Measurements from ENCODE around the gene PARD3B.

The PARD3B gene

GRCh38 chr2:204573221-204573620 lies 27.9 kb downstream of the PARD3B start:
- no peak for DNase-seq (ENCODE audit: low read depth)
- no peak for TF ChIP-seq CTCF (IDR thresholded peaks at IDR 0.05; ENCODE audit: control insufficient read depth, extremely low read depth, insufficient read depth)

GRCh38 chr2:204574486-204574885 lies 29.2 kb downstream of the PARD3B start:
- no peak for DNase-seq (ENCODE audit: low read depth)
- TF ChIP-seq CTCF (IDR thresholded peaks at IDR 0.05; ENCODE audit: control insufficient read depth, extremely low read depth, insufficient read depth), result no peak
- H3K4me3 ChIP-seq (ENCODE audit: low read depth, low read length), result no peak overlapping the region

More at GRCh38 chr2:204573221-204573620, 27.9 kb downstream of the PARD3B start:
- no peak overlapping the region for H3K4me3 ChIP-seq (ENCODE audit: low read depth, low read length)

GRCh38 chr2:204575463-204575862 lies 30.2 kb downstream of the PARD3B start:
- TF ChIP-seq CTCF (IDR thresholded peaks at IDR 0.05; ENCODE audit: control insufficient read depth, extremely low read depth, insufficient read depth), result no peak
- H3K4me3 ChIP-seq (ENCODE audit: low read depth, low read length), result no peak overlapping the region
- DNase-seq (ENCODE audit: low read depth), result no peak

GRCh38 chr2:204576362-204576979 lies 31.2 kb downstream of the PARD3B start:
- TF ChIP-seq CTCF (IDR thresholded peaks at IDR 0.05; ENCODE audit: control insufficient read depth, extremely low read depth, insufficient read depth), result no peak
- no peak for DNase-seq (ENCODE audit: low read depth)

GRCh38 chr2:204578928-204579598 lies 33.8 kb downstream of the PARD3B start:
- no peak for TF ChIP-seq CTCF (IDR thresholded peaks at IDR 0.05; ENCODE audit: control insufficient read depth, extremely low read depth, insufficient read depth)
- DNase-seq (ENCODE audit: low read depth), result no peak

More at GRCh38 chr2:204576362-204576979, 31.2 kb downstream of the PARD3B start:
- no peak overlapping the region for H3K4me3 ChIP-seq (ENCODE audit: low read depth, low read length)

GRCh38 chr2:204581946-204582345 lies 36.7 kb downstream of the PARD3B start:
- TF ChIP-seq CTCF (IDR thresholded peaks at IDR 0.05; ENCODE audit: control insufficient read depth, extremely low read depth, insufficient read depth), result no peak

More at GRCh38 chr2:204578928-204579598, 33.8 kb downstream of the PARD3B start:
- H3K4me3 ChIP-seq (ENCODE audit: low read depth, low read length), result no peak overlapping the region

More at GRCh38 chr2:204581946-204582345, 36.7 kb downstream of the PARD3B start:
- H3K4me3 ChIP-seq (ENCODE audit: low read depth, low read length), result no peak overlapping the region
- no peak for DNase-seq (ENCODE audit: low read depth)
